K562 treated with DMSO at 1 percent for 24 hours (cell line): ENCODE measurements around the gene ZNF445. TPM values are rescaled to one million over a fixed set of nuclear protein-coding genes. Genes with fewer than 3 reads are reported as not detected.

ENCODE experiments used
- total RNA-seq: library from RNA; unstranded; fragments of 300-600 nt; gene quantifications from 2 replicates; pipeline ENCODE4 v1.2.3, GENCODE V29; 2022; ENCODE audit warnings: low read depth; ENCODE audit not compliant: insufficient read depth

The ZNF445 gene
- total RNA-seq: 5.8 and 6.6 TPM in 2 replicates

GRCh38 chr3:44477312-44478030 lies at the start of gene ZNF445:
Gene ZNF445 (minus strand): TSS chr3:44477670. CDS start chr3:44455549, 22,121 bp downstream.

Other genes with a start within 250 kb of the ZNF445 start
- not detected in 2 replicates for gene TOPAZ1, start 235.8 kb downstream of the ZNF445 start, total RNA-seq
- gene TCAIM, start 138.9 kb downstream of the ZNF445 start, total RNA-seq: 22.2 and 24.7 TPM in 2 replicates
- gene ZKSCAN7, start 77.5 kb upstream of the ZNF445 start, total RNA-seq: not detected in 2 replicates
- 0.19 and 0.22 TPM in 2 replicates for gene ZNF660, start 107.3 kb upstream of the ZNF445 start, total RNA-seq
- 10.6 and 10.7 TPM in 2 replicates for gene ZNF197, start 147.4 kb upstream of the ZNF445 start, total RNA-seq
- 4.2 and 4.6 TPM in 2 replicates for gene ZNF35, start 171.1 kb upstream of the ZNF445 start, total RNA-seq
- 0.31 and 0.56 TPM in 2 replicates for gene ZNF502, start 235.0 kb upstream of the ZNF445 start, total RNA-seq